Ammon's horn (tissue), 1 donor: Measurements from ENCODE around the gene SLC25A30.
"Not testable (repeated sequence)": the region's sequence is repeated elsewhere in the genome, so short reads cannot be mapped to it uniquely, and the experiment has no call there.

Source experiments
- DNase-seq: peaks from one replicate; pipeline ENCODE4 v3.0.0-alpha.2; 2016; ENCODE audit warnings: low spot score

Gene SLC25A30

DNA sequence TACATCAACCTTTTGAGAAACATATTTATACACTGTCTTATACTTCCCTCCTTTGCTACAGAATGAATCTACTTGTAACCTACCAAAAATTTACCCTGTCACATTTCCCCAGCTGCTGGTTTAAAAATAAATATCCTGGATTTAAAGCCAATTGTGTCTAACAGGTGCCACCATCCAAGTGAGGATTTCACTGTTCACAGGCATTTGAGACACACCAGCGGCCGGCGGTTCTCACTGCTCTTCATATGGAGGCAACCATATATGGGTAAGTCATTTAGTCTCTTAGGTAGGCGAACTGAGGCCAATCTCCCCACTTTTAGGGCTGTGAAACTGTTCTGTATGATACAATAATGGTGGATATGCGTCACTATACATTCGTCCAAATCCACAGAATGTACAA lies 26.2 kb downstream of the SLC25A30 start:
- DNase-seq, result no peak

DNA sequence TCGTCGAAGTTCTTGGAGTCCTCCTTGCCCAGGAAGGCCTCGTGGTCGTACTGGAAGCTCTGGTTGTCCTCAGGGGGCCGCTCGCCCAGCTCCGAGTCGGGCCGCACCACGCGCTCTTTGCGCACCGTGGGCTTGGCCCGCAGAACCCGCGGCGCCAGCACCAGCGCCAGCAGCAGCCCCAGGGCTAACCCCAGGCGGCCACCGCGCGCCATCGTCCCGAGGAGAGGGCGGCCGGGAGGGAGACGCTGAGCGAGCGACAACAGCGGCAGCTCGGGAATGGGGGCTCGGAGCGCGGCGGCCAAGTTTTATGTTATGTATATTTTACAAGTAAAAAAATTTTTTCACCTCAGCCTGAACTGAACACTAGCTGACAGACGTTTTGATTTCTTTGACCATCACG lies 27.0 kb downstream of the SLC25A30 start:
- not testable (repeated sequence) for DNase-seq

DNA sequence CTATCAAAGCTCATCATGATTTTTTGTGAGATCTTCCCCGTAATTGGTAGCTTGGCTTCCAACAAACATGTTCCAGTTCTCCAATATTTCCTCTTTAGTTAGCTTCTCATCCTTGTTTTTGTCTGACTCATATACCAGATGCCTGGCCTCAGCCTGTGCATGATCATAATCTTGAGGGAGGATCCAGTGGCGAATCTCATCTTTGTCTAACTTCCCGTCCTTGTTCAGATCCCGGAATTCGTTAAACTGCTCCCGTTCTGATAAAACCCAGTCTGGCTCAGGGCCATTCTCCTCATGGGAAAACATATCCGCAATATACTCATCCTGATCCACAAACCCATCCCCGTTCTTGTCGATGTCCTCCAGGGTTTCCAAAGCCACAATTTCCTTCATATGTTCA lies 27.8 kb downstream of the SLC25A30 start:
- DNase-seq, result not testable (repeated sequence)

DNA sequence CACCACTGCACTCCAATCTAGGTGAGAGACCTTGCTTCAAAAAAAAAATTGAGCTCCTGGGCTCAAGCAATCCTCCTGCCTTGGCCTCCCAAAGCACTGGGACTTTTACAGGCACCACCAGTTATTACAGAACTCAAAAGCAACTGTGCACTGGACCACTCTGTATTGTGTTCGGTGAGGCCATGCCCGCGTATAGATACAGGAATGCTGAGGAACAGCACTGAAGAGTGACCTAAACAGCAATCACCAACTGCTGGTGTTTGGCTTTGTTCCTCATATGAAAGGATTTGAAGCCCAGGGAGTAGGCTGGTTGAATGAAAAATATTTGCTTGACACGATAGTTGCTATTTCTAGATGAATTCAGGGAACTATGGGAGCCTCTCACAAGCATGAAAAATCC lies 29.5 kb downstream of the SLC25A30 start:
- no peak for DNase-seq

DNA sequence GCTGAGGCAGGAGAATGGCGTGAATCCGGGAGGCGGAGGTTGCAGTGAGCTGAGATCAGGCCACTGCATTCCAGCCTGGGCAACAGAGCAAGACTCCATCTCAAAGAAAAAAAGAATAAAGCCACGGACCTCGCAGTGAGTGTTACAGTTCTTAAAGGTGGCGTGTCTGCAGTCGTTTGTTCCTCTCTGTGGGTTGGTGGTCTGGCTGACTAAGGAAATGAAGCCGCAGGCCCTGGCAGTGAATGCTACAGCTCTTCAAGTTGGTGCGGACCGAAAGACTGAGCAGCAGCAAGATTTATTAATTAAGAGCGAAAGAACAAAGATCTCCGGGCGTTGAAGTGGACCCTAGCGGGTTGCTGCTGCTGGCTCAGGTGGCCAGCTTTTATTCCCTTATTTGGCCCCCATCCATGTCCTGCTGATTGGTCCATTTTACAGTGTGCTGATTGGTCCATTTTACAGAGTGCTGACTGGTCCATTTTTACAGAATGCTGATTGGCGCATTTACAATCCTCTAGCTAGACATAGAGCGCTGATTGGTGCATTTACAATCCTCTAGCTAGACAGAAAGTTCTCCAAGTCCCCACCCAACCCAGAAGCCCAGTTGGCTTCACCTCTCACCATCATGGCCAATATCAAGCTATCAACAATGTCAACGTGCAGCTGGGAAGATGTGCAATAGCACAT lies 31.1 kb downstream of the SLC25A30 start:
- DNase-seq, result not testable (repeated sequence)

DNA sequence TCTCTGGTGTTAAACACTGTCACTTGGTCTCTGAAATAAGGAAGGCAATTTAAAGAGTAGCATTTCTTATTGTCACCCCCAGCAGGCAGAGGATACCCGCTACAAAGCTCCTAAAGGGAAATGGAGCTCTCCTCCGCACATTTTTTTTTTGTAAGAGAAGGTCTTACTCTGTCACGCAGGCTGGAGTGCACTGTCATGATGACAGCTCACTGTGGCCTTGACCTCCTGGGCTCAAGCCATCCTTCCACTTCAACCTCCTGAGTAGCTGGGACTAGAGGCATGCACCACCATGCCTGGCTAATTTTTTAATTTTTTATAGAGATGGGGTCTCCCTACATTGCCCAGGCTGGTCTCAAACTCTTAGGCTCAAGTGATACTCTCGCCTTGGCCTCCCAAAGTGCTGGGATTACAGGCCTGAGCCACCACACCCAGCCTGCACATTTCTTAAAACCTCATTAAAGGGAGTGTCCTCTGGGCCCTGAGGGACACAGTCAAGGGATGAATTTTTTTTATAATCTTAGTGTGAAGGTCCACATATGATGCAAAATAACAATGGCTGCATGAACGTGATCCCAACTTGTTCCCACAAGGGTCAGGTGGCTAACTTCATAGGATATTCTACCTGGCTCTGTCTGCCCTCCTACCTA lies 32.1 kb downstream of the SLC25A30 start:
- DNase-seq, result no peak

DNA sequence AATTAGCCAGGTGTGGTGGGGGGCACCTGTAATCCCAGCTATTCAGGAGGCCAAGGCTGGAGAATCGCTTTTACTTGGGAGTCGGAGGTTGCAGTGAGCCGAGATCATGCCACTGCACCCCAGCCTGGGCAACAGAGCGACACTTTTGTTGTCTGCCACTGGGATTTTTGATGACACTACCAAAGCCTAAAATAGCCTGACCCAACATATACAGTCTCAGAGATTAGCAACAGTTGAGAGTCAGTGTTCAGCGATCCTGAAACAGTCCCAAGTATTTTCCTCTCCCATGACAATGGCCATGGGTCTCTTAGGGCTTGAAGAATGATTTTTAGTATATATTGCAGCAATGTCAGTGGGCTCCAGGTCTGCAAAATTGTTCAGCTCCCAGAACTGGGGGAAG lies 32.9 kb downstream of the SLC25A30 start:
- DNase-seq, result no peak

DNA sequence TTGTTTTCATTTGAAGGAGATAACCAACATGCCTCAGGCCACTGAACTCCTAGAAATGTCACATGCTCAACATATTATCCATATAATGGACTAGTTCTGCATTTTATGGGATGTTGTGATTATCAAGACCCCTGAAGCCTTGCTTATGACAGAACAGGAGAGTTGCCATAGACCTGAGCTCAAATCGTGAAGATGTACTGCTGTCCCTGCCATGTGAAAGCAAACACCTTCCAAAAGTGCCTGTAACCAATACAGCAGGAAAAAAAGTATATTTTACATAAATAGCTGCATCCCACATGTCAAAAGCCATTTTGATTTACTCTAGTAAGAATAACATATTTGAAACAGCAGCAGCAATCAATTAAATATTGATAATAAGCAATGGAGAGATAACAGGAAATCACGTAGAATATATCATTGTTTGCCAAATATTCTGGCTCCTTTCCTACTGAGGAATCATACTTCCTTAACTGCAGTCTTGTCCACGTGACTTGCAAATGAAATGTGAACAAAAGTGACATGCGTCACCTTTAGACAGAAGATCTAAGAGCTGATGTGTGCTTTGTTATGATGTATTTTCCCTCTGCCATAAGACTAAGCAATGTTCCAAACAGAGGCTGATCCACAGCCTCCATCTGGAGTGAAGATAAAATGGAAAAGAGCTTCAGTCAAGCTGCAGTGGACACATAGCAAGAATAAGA lies 33.5 kb downstream of the SLC25A30 start:
- no peak for DNase-seq

DNA sequence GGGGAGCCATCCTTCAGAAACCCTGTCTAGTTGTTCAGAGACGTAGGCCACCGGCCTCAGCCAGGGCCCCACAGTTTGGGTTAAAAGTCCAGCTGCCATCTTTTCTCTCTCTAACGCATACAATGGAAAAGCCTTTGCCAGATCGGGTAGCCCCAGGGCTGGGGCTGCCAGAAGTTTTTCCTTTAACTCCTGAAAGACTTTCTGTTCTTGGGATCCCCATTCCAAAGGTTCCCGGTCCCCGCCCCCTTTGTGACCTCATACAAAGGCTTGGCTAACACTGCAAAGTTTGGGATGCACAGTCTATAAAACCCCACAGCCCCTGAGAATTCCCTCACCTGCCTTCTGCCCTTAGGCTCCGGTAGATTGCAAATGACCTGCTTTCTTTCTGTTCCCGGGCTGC lies 35.4 kb downstream of the SLC25A30 start:
- not testable (repeated sequence) for DNase-seq

DNA sequence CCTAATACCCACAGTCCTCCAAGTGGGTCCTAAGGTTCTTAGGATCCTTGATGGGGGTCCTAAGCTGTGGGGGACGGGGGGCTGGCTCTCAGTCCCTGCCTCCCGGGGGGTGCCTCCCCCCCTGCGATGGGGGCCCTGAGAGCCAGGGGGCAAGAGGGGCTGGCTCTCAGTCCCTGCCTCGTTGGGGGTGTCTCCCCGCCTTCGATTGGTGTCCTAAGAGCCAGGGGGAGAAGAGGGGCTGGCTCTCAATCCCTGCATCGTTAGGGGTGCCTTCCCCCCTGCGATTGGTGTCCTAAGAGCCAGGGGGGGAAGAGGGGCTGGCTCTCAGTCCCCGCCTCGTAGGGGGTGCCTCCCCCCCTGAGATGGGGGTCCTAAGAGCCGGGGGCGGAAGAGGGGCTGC lies 37.0 kb downstream of the SLC25A30 start:
- no peak for DNase-seq

DNA sequence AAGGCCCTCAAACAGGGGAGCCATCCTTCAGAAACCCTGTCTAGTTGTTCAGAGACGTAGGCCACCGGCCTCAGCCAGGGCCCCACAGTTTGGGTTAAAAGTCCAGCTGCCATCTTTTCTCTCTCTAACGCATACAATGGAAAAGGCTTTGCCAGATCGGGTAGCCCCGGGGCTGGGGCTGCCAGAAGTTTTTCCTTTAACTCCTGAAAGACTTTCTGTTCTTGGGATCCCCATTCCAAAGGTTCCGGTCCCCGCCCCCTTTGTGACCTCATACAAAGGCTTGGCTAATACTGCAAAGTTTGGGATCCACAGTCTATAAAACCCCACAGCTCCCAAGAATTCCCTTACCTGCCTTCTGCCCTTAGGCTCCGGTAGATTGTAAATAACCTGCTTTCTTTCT lies 37.5 kb downstream of the SLC25A30 start:
- DNase-seq, result not testable (repeated sequence)

DNA sequence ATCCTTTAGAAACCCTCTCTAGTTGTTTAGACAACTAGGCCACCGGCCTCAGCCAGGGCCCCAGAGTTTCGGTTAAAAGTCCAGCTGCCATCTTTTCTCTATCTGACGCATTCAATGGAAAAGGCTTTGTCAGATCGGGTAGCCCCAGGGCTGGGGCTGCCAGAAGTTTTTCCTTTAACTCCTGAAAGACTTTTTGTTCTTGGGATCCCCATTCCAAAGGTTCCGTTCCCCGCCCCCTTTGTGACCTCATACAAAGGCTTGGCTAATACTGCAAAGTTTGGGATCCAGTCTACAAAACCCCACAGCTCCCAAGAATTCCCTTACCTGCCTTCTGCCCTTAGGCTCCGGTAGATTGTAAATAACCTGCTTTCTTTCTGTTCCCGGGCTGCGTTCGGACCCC lies 38.7 kb downstream of the SLC25A30 start:
- not testable (repeated sequence) for DNase-seq

DNA sequence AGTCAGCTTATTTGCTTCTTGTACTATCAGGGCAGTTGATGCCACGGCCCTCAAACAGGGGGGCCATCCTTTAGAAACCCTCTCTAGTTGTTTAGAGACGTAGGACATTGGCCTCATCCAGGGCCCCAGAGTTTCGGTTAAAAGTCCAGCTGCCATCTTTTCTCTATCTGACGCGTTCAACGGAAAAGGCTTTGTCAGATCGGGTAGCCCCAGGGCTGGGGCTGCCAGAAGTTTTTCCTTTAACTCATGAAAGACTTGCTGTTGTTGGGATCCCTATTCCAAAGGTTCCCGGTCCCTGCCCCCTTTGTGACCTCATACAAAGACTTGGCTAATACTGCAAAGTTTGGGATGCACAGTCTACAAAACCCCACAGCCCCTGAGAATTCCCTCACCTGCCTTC lies 39.4 kb downstream of the SLC25A30 start:
- DNase-seq, result not testable (repeated sequence)

DNA sequence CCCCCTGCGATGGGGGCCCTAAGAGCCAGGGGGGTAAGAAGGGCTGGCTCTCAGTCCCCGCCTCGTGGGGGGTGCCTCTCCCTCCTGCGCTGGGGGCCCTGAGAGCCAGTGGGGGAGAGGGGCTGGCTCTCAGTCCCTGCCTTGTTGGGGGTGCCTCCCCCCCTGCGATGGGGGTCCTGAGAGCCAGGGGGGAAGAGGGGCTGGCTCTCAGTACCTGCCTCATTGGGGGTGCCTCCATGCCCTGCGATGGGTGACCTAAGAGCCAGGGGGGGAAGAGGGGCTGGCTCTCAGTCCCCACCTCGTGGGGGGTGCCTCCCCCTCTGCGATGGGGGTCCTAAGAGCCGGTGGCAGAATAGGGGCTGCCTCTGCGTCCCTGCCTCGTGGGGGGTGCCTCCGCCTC lies 40.9 kb downstream of the SLC25A30 start:
- DNase-seq, result not testable (repeated sequence)

DNA sequence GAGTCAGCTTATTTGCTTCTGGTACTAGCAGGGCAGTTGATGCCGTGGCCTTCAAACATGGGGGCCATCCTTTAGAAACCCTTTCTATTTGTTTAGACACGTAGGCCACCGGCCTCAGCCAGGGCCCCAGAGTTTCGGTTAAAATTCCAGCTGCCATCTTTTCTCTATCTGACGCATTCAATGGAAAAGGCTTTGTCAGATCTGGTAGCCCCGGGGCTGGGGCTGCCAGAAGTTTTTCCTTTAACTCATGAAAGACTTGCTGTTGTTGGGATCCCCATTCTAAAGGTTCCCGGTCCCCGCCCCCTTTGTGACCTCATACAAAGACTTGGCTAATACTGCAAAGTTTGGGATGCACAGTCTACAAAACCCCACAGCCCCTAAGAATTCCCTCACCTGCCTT lies 41.5 kb downstream of the SLC25A30 start:
- DNase-seq, result not testable (repeated sequence)

DNA sequence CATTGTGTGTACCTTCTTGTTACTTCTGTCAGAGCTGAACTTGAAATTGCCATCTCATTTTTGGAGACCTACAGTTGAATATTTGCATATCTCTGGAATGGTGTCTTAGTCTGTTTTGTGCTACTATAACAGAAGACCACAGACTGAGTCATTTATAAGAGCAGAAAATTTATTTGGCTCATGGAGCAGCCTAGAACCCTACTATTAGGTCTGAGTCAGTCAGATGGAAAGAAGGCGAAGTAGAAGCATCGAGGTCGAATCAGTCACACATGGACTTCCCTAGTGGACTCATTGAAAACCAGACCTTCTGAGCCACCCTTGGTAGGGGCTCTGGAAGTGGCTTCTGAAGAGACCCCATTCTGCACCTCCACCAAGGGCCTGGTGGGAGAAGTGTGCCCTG lies 43.3 kb downstream of the SLC25A30 start:
- DNase-seq, result no peak

DNA sequence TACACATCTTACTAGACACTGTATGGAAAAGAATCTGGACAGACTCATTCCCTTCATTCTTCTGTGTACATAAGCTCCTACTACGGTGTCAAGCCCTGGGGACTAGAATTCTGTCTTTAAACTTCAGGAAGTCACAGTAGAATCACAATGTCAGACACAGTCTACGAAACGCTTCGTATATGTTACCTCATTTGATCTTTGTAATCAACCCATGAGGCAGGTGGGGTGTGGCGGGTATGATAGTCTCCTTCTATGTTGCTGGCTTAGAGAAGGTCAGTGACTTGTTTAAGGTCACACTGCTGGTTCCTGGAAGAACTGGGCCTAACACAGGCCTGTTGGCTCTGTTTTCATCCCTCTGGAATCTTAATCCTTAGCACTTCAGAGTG lies 45.0 kb downstream of the SLC25A30 start:
- DNase-seq, result no peak

DNA sequence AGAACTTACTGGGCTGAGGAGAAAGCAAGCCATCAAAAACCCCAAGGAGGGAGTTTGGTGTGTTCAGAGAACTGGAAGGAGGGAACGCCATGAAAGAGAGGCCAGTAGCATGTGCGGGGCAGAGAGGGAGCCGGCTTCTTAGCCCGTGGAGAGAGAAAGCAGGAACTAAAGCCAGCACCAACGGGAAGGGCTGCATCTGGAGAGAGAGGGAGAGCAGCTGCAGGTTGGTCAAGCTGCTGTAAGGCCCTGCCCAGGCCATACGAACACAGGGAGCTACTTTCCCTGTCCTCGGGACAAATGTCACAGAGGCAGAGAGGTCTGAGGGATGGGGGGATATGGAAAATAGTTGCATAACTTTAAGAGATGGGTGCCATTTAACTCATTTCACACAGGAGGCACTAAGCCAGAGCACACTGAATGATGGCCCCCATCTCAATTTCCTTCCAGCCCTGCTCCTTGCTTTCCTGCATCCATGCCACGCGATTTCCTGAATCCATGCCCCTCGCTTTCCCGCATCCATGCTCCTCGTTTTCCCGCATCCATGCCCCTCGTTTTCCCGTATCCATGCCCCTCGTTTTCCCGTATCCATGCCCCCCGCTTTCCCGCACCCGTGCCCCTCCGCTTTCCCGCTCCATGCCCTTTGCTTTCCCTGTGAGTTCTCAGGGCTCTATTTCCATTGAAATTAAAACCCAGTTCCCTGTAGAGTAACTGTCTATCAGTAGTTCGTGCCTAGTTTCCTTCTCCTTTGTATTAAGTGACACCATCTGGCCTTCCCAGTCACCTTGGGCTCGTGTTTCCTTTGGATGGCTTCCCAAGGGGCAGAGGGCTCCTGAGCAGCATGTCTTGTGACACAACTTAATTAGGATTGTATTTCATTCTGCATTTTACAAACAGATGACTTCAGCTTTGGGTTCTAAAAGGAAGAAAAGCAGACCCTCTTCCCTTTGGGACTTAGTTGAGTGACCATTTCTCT lies 45.7 kb downstream of the SLC25A30 start:
- DNase-seq, result no peak

DNA sequence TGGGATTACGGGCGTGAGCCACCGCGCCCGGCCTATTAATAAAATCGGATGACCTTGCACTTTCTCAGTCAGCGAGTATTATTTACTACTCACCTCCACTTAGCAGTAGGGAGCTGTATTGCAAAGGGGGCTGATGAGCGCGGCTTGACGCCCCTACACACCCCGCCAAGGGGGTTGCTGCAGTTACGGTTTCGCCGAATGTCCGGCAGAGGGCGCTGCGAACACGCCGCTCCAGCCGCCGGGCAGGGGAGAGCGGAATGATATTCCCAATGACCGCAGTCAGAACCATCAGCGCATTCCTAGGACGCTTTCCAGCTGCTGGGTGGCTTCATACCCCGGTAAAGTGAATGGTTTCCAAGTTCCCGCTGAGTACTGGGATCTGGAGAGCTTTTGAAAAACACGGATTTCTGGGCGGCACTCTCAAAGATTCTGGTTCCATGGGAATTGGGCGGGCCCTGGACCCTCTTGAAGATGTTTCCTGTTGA lies 47.2 kb downstream of the SLC25A30 start:
- peak; percentile 71 for DNase-seq

DNA sequence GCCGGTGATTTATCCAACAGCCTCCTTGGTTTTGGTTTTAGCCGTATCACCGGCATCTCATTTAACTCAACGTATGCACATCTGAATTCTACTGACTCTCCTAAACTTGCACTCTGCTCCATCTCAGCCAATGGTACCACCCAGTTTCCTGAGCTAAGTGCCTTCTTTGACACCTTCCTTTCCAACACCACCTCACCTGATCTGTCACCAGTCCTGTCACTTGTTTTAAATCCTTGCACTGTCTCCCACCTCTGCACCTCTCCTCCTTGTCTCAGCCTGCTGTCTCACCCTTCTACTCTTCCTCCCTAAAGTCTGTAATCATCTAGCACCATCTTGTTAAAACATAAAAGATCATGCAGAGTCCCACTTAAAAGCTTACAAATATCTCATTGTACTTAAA lies 49.1 kb downstream of the SLC25A30 start:
- DNase-seq, result no peak

DNA sequence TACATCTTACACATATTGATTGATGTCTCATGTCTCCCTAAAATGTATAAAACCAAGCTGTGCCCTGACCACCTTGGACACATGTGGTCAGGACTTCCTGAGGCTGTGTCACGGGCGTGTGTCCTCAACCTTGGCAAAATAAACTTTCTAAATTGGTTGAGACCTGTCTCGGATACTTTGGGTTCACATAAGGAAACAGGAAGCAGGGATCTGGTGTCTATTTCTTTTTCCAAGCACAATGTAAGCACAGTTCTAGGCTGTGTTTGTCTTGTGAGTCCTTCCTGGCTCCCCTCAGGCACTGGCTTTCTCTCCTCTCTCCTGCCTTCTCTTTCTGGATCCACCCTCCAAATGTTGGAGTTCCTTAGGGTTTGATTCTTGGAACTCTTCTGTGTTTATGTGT lies 49.6 kb downstream of the SLC25A30 start:
- no peak for DNase-seq

DNA sequence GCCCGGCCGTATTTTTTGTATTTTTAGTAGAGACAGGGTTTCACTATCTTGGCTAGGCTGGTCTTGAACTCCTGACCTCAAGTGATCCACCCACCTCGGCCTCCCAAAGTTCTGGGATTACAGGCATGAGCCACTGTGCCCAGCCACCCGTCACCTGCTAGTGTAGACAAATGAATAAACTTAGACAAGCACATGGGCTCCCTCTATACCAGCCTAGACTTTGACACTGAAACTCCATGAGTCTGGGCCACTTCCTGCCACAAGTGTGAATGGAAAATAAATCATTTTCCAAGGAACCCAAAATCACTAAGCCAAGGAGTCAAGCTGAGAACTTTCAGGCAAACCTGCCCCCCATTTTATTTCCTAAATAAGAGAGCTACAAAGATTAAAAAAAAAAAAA lies 50.2 kb downstream of the SLC25A30 start:
- no peak for DNase-seq
